ENCODE data around the gene LCA5.
"Not testable (repeated sequence)": the region's sequence is repeated elsewhere in the genome, so short reads cannot be mapped to it uniquely, and the experiment has no call there.

- not testable (repeated sequence) for TF ChIP-seq POLR2AphosphoS5 (IDR thresholded peaks at IDR 0.05; ENCODE audit: low read depth, low read length); CTCF (IDR thresholded peaks at IDR 0.05)
Measured at GRCh38 chr6:79577926-79578325, 40.7 kb upstream of the LCA5 start.
